HepG2 (cell line): ENCODE data around the gene ZNF526. TPM values are rescaled to one million over a fixed set of nuclear protein-coding genes. Genes with fewer than 3 reads are reported as not detected.
A peak's percentile ranks its signal among the peaks of the same experiment; 100 is the strongest.

Experiments used
- ADNP ChIP-seq: sonication (generic); formaldehyde crosslinking; IDR thresholded peaks from 2 replicates; pipeline ENCODE4 v1.4.0; 2020; ENCODE audit warnings: missing genetic modification reagents
- AHR ChIP-seq: IDR thresholded peaks from 2 replicates; pipeline ENCODE4 v1.6.1; 2018; ENCODE audit warnings: missing genetic modification reagents, missing compliant biosample characterization
- CHD4 ChIP-seq: fragments of 200-600 bp; sonication (generic); IDR thresholded peaks from 2 replicates; pipeline ENCODE4 v1.7.0; 2017; ENCODE audit warnings: mild to moderate bottlenecking, low read length, borderline replicate concordance
- GABPB1 ChIP-seq: IDR thresholded peaks from 2 replicates; pipeline ENCODE4 v1.6.1; 2016; ENCODE audit warnings: mild to moderate bottlenecking, missing genetic modification reagents, moderate library complexity, missing compliant biosample characterization
- ISX ChIP-seq: sonication (generic); formaldehyde crosslinking; conservative IDR thresholded peaks from 2 replicates; pipeline ENCODE4 v1.5.0; 2020; ENCODE audit warnings: missing genetic modification reagents
- RARA ChIP-seq: IDR thresholded peaks from 2 replicates; pipeline ENCODE4 v1.6.1; 2016; ENCODE audit warnings: missing genetic modification reagents, missing compliant biosample characterization
- SETDB1 ChIP-seq: sonication (generic); formaldehyde crosslinking; IDR thresholded peaks from 2 replicates; pipeline ENCODE4 v1.5.1; 2020; ENCODE audit warnings: missing genetic modification reagents, mild to moderate bottlenecking, borderline replicate concordance
- TBL1XR1 ChIP-seq: fragments of 150-350 bp; IDR thresholded peaks from 2 replicates; pipeline ENCODE4 v1.6.1; 2014; ENCODE audit warnings: borderline replicate concordance, low read length; ENCODE audit not compliant: partially characterized antibody
- TCF7 ChIP-seq: sonication (generic); IDR thresholded peaks from 2 replicates; pipeline ENCODE4 v1.6.1; 2016; ENCODE audit warnings: antibody characterized with exemption, low read depth
- ZFP62 ChIP-seq: sonication (generic); formaldehyde crosslinking; IDR thresholded peaks from 2 replicates; pipeline ENCODE4 v1.4.0; 2020; ENCODE audit warnings: missing genetic modification reagents
- ZNF207 ChIP-seq: fragments of 450-650 bp; IDR thresholded peaks from 2 replicates; pipeline ENCODE4 v1.6.1; 2016; ENCODE audit warnings: antibody characterized with exemption, borderline replicate concordance
- ZNF335 ChIP-seq: sonication (generic); formaldehyde crosslinking; IDR thresholded peaks from 2 replicates; pipeline ENCODE4 v1.4.0; 2020; ENCODE audit warnings: missing genetic modification reagents
- ZNF556 ChIP-seq: sonication (generic); formaldehyde crosslinking; IDR thresholded peaks from 2 replicates; pipeline ENCODE4 v1.4.0; 2020; ENCODE audit warnings: mild to moderate bottlenecking, missing genetic modification reagents, borderline replicate concordance
- ZNF605 ChIP-seq: sonication (generic); formaldehyde crosslinking; IDR thresholded peaks from 2 replicates; pipeline ENCODE4 v1.8.0; 2022; ENCODE audit warnings: mild to moderate bottlenecking, missing genetic modification reagents
- ZNF629 ChIP-seq: sonication (generic); formaldehyde crosslinking; conservative IDR thresholded peaks from 2 replicates; pipeline ENCODE4 v1.5.0; 2020; ENCODE audit warnings: missing genetic modification reagents
- ZNF788 ChIP-seq: sonication (generic); formaldehyde crosslinking; IDR thresholded peaks from 2 replicates; pipeline ENCODE4 v1.5.0; 2020; ENCODE audit warnings: mild to moderate bottlenecking, missing genetic modification reagents, borderline replicate concordance
- ZSCAN12 ChIP-seq: sonication (generic); formaldehyde crosslinking; IDR thresholded peaks from 2 replicates; pipeline ENCODE4 v1.9.0; 2021; ENCODE audit warnings: mild to moderate bottlenecking, missing genetic modification reagents
- polyA plus RNA-seq, 8 experiments: library from polyadenylated mRNA; depleted of rRNA in 3 of 8; stranded (reverse) in 7 of 8; unstranded in 1 of 8; fragments of >200 nt; fragmentation: Illumina TruSeq in 4 of 8; extraction: Trizol in 4 of 8; gene quantifications; 2 replicates each; pipeline versions ENCODE4 v1.2.1 to v1.2.3, GENCODE V29; 2011 to 2016; ENCODE audit warnings: low read depth in 4 of 8, missing spikeins in 1 of 8, mixed read lengths in 1 of 8; ENCODE audit not compliant: insufficient read depth in 1 of 8
- total RNA-seq, 5 experiments: library from RNA; depleted of rRNA; stranded (reverse); fragments of >200 nt; fragmentation: Illumina TruSeq; extraction: Trizol; gene quantifications; 2 replicates each; pipeline ENCODE4 v1.2.3, GENCODE V29; 2016; ENCODE audit warnings: low read depth in 1 of 5
- TF ChIP-seq, protein P1 (sequence below): sonication (generic); formaldehyde crosslinking; IDR thresholded peaks from 2 replicates; pipeline ENCODE4 v1.5.1; 2020; ENCODE audit warnings: missing genetic modification reagents, mild to moderate bottlenecking, borderline replicate concordance
- TF ChIP-seq, protein P2 (sequence below): IDR thresholded peaks from 2 replicates; pipeline ENCODE4 v1.6.1; 2016; ENCODE audit warnings: missing biosample characterization, missing genetic modification reagents, low read depth
- TF ChIP-seq, protein P3 (sequence below), 2 experiments: sonication (generic) in 1 of 2; formaldehyde crosslinking in 1 of 2; IDR thresholded peaks; 2 replicates each; pipeline versions ENCODE4 v1.4.0 to v1.6.1; 2016 to 2020; ENCODE audit warnings: borderline replicate concordance in 1 of 2, low read depth in 1 of 2, mild to moderate bottlenecking in 1 of 2, missing genetic modification reagents in 1 of 2
- TF ChIP-seq, protein P4 (sequence below): sonication (generic); formaldehyde crosslinking; IDR thresholded peaks from 2 replicates; pipeline ENCODE4 v1.5.0; 2020; ENCODE audit warnings: missing genetic modification reagents
- TF ChIP-seq, protein P5 (sequence below): sonication (generic); formaldehyde crosslinking; IDR thresholded peaks from 2 replicates; pipeline ENCODE4 v1.8.1; 2023; ENCODE audit warnings: mild to moderate bottlenecking, missing genetic modification reagents, borderline replicate concordance

ZNF526 gene
- total and polyA plus RNA-seq, 2 of the 13 experiments (the other 11 are each of a cell fraction or from before 2014, with no cell fraction given): 3.3 to 8.4 TPM

DNA sequence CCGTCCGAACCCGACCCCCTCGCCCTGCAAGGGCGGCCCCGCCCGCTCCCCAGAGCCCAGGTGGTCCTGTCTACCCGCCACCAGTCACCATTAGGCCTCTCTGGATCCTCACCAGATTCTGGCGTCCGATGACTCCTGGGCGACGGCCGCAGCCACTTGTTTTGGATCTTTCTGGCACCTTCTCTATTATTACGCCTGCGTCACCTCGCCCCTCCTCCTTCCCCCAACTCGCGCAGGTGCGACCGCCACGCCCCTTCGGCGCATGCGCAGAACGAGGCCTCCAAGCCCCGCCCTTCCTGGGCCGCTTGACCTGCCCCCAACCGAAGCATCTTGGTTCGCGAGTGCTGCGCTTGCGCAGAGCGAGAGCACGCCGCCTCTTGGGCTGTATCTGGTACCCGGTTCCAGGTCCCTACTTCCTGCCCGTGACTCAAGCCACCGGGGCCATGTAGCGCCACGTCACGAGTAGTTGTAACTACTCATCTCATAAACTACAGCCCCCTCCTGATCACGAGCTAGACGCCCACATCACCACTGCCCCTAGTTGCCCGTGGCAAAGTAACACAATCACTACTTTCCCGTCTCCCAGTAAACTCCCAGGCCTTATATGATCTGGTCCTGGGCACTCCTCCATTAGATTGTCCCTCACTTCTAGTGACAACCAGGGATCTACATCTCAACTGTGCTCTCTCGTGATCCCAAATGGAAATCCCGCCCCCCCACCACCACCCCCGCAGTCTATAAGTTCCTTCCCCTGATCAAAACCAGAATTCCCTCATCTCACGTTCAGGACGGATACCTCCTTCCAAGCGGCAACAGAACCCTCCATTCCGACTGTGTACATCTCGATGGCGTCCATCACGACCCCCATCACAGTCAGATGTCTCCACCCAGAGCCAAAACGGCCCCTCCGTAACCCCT, 2.3 kb upstream of the ZNF526 start, which contains the start of gene DEDD2 (continued):
- no peak for TF ChIP-seq ZNF556 (CRISPR knock-in tag)
- TF ChIP-seq ISX (CRISPR knock-in tag): no peak
- no peak for TF ChIP-seq TCF7
- TF ChIP-seq, protein P1, sequence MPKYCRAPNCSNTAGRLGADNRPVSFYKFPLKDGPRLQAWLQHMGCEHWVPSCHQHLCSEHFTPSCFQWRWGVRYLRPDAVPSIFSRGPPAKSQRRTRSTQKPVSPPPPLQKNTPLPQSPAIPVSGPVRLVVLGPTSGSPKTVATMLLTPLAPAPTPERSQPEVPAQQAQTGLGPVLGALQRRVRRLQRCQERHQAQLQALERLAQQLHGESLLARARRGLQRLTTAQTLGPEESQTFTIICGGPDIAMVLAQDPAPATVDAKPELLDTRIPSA (CRISPR knock-in tag): no peak
- TF ChIP-seq ZNF605 (CRISPR knock-in tag): peak; percentile 77
- TF ChIP-seq, protein P2, sequence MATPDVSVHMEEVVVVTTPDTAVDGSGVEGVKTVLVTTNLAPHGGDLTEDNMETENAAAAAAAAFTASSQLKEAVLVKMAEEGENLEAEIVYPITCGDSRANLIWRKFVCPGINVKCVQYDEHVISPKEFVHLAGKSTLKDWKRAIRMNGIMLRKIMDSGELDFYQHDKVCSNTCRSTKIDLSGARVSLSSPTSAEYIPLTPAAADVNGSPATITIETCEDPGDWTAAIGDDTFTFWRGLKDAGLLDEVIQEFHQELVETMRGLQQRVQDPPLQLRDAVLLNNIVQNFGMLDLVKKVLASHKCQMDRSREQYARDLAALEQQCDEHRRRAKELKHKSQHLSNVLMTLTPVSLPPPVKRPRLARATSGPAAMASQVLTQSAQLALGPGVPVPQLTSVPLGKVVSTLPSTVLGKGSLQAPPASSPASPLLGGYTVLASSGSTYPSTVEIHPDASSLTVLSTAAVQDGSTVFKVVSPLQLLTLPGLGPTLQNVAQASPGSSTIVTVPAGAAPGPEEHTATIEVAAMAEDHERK (CRISPR knock-in tag): 0 out of 2 replicates have a peak, but pooled peaks have one; percentile 1
- no peak for TF ChIP-seq ZFP62 (CRISPR knock-in tag)
- no peak for TF ChIP-seq RARA (CRISPR knock-in tag)
- TF ChIP-seq ZNF207: no peak
- no peak for TF ChIP-seq TBL1XR1
- TF ChIP-seq, protein P3, sequence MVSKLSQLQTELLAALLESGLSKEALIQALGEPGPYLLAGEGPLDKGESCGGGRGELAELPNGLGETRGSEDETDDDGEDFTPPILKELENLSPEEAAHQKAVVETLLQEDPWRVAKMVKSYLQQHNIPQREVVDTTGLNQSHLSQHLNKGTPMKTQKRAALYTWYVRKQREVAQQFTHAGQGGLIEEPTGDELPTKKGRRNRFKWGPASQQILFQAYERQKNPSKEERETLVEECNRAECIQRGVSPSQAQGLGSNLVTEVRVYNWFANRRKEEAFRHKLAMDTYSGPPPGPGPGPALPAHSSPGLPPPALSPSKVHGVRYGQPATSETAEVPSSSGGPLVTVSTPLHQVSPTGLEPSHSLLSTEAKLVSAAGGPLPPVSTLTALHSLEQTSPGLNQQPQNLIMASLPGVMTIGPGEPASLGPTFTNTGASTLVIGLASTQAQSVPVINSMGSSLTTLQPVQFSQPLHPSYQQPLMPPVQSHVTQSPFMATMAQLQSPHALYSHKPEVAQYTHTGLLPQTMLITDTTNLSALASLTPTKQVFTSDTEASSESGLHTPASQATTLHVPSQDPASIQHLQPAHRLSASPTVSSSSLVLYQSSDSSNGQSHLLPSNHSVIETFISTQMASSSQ (IDR thresholded peaks at IDR 0.05; ENCODE audit: low read depth): no peak
- TF ChIP-seq, protein P3 (CRISPR knock-in tag; IDR thresholded peaks at IDR 0.05; ENCODE audit: borderline replicate concordance): no peak
- no peak for TF ChIP-seq CHD4
- 0 out of 2 replicates have a peak, but pooled peaks have one; percentile 21 for TF ChIP-seq ZNF788 (CRISPR knock-in tag)
- TF ChIP-seq, protein P4, sequence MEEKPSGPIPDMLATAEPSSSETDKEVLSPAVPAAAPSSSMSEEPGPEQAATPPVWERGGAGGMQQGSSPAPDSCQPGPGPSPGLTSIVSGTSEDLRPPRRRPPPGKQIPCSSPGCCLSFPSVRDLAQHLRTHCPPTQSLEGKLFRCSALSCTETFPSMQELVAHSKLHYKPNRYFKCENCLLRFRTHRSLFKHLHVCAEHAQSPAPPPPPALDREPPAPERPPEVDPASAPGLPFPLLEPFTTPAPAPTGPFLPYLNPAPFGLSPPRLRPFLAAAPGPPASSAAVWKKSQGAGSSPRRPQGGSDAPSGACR: peak; percentile 53
- TF ChIP-seq, protein P5, sequence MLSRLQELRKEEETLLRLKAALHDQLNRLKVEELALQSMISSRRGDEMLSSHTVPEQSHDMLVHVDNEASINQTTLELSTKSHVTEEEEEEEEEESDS (CRISPR knock-in tag): 0 out of 2 replicates have a peak, but pooled peaks have one; percentile 48
- TF ChIP-seq ZNF629: no peak
- TF ChIP-seq ZSCAN12: no peak
- no peak for TF ChIP-seq SETDB1 (CRISPR knock-in tag)
- no peak; the same call in 1 of the 2 replicates for TF ChIP-seq AHR (CRISPR knock-in tag)
- no peak for TF ChIP-seq ZNF335 (CRISPR knock-in tag)
- TF ChIP-seq GABPB1 (CRISPR knock-in tag): peak; percentile 80
- no peak for TF ChIP-seq ADNP
